Endothelial cell of umbilical vein (primary cell): Measurements from ENCODE around the gene CDC42EP3. TPM values are rescaled to one million over a fixed set of nuclear protein-coding genes. Genes with fewer than 3 reads are reported as not detected.

Source experiments
- BruUV-seq: library from RNA; stranded (reverse); fragments of 400-500 nt; replicated peaks from 2 replicates; lab custom pipeline; 2021; lab: Mats Ljungman, UMichigan
- CTCF ChIA-PET: fragments of 300-600, 350-600 bp; sonication (Branson Sonifier 250); formaldehyde crosslinking; loops from one replicate; lab custom pipeline; 2021; ENCODE audit warnings: antibody characterized with exemption, inconsistent platforms; lab: Charles Lee
- POLR2A ChIA-PET: fragments of 300-600, 350-600 bp; sonication (Branson Sonifier 250); formaldehyde crosslinking; loops from one replicate; lab custom pipeline; 2021; ENCODE audit warnings: antibody characterized with exemption, inconsistent platforms; lab: Charles Lee
- DNase-seq: peaks from one replicate; pipeline ENCODE4 v3.0.0-alpha.2; 2011; ENCODE audit warnings: low read depth, low spot score
- FAIRE-seq: peaks from 2 replicates; lab custom pipeline; 2011; peaks lifted over from hg19 to GRCh38; lab: Jason Lieb, UNC
- H2AFZ ChIP-seq: 2 replicates; pipeline ENCODE4 v1.6.0; 2012; ENCODE audit warnings: low read depth, low read length, control low read depth, inconsistent platforms
- H3K27ac ChIP-seq: 2 replicates; pipeline ENCODE4 v1.5.1; 2011; ENCODE audit warnings: low read depth, mild to moderate bottlenecking, control low read depth, low read length, moderate library complexity; ENCODE audit not compliant: insufficient read depth
- H3K27me3 ChIP-seq, 2 experiments: 2 replicates each; pipeline versions ENCODE4 v1.6.0 to v1.6.1; 2011; ENCODE audit warnings: low read length in 2 of 2, mixed read lengths in 1 of 2; ENCODE audit not compliant: control insufficient read depth in 2 of 2, insufficient read depth in 2 of 2
- H3K36me3 ChIP-seq, 2 experiments: 2 replicates in 1 of 2; 3 replicates in 1 of 2; pipeline ENCODE4 v1.5.1; 2011; ENCODE audit warnings: low read length in 2 of 2, mild to moderate bottlenecking in 1 of 2, moderate library complexity in 1 of 2; ENCODE audit not compliant: control insufficient read depth in 2 of 2, insufficient read depth in 2 of 2; ENCODE audit errors: extremely low read depth in 1 of 2
- H3K4me1 ChIP-seq: 3 replicates; pipeline ENCODE4 v1.5.1; 2011; ENCODE audit warnings: mild to moderate bottlenecking, low read length; ENCODE audit not compliant: control insufficient read depth, insufficient read depth; ENCODE audit errors: extremely low read depth
- H3K4me2 ChIP-seq: 2 replicates; pipeline ENCODE4 v1.6.1; 2011; ENCODE audit warnings: low read length, control low read depth, mixed read lengths; ENCODE audit not compliant: insufficient read depth
- H3K4me3 ChIP-seq, 3 experiments: fragments of 200-600 bp in 1 of 3; sonication (generic), shearing (Covaris generic) in 1 of 3; replicated peaks in 1 of 3; 2 replicates each; pipeline ENCODE4 v1.5.1; 2011 to 2016; ENCODE audit warnings: control low read depth in 3 of 3, low read length in 3 of 3, mild to moderate bottlenecking in 2 of 3, inconsistent platforms in 1 of 3, low read depth in 1 of 3, moderate library complexity in 1 of 3; ENCODE audit not compliant: insufficient read depth in 1 of 3
- H3K79me2 ChIP-seq: 2 replicates; pipeline ENCODE4 v1.6.0; 2012; ENCODE audit warnings: low read length, inconsistent platforms; ENCODE audit not compliant: control insufficient read depth, insufficient read depth
- H3K9ac ChIP-seq: replicated peaks from 2 replicates; pipeline ENCODE3; 2011; ENCODE audit warnings: low read length, control low read depth; ENCODE audit not compliant: insufficient read depth; ENCODE audit errors: extremely low read depth
- H3K9me1 ChIP-seq: replicated peaks from 3 replicates; pipeline ENCODE4 v1.6.0; 2011; ENCODE audit warnings: mild to moderate bottlenecking, low read length; ENCODE audit not compliant: control insufficient read depth, insufficient read depth; ENCODE audit errors: extremely low read depth
- H3K9me3 ChIP-seq: replicated peaks from 2 replicates; pipeline ENCODE4 v1.5.1; 2012; ENCODE audit warnings: low read length, inconsistent platforms; ENCODE audit not compliant: control insufficient read depth, insufficient read depth
- H4K20me1 ChIP-seq: replicated peaks from 2 replicates; pipeline ENCODE3; 2011; ENCODE audit warnings: mild to moderate bottlenecking, low read length; ENCODE audit not compliant: control insufficient read depth, insufficient read depth; ENCODE audit errors: extremely low read depth
- CTCF ChIP-seq, 2 donors: IDR thresholded peaks; 1 replicate in 1 of 2; 2 replicates in 1 of 2; pipeline ENCODE4 v1.5.1; 2011; ENCODE audit warnings: low read length in 2 of 2, mild to moderate bottlenecking in 2 of 2, moderate library complexity in 2 of 2, control low read depth in 1 of 2, inconsistent platforms in 1 of 2, low read depth in 1 of 2; ENCODE audit not compliant: insufficient read depth in 1 of 2; ENCODE audit errors: extremely low read depth in 1 of 2
- EZH2 ChIP-seq: IDR thresholded peaks from 2 replicates; pipeline ENCODE4 v1.6.1; 2012; ENCODE audit warnings: borderline replicate concordance, low read depth, mild to moderate bottlenecking, moderate library complexity, low read length, inconsistent platforms; ENCODE audit not compliant: severe bottlenecking
- FOS ChIP-seq: IDR thresholded peaks from 2 replicates; pipeline ENCODE4 v1.6.1; 2011; ENCODE audit warnings: mild to moderate bottlenecking, low read length, moderate library complexity, borderline replicate concordance; ENCODE audit not compliant: insufficient read depth
- GATA2 ChIP-seq: IDR thresholded peaks from 2 replicates; pipeline ENCODE4 v1.7.0; 2011; ENCODE audit warnings: low read depth, mild to moderate bottlenecking, moderate library complexity, mixed read lengths, low read length; ENCODE audit not compliant: insufficient read length, insufficient read depth
- JUN ChIP-seq: IDR thresholded peaks from 2 replicates; pipeline ENCODE4 v1.6.1; 2011; ENCODE audit warnings: borderline replicate concordance, low read depth; ENCODE audit not compliant: insufficient read length, insufficient read depth
- MAX ChIP-seq: IDR thresholded peaks from 2 replicates; pipeline ENCODE4 v1.6.1; 2011; ENCODE audit not compliant: insufficient read depth, insufficient read length
- MYC ChIP-seq: IDR thresholded peaks from one replicate; pipeline ENCODE4 v1.6.1; 2011; ENCODE audit warnings: mild to moderate bottlenecking, low read depth, low read length
- POLR2A ChIP-seq: IDR thresholded peaks from 2 replicates; pipeline ENCODE4 v1.6.1; 2012; ENCODE audit warnings: low read depth, mild to moderate bottlenecking, control low read depth, low read length
- POLR2AphosphoS5 ChIP-seq: IDR thresholded peaks from 2 replicates; pipeline ENCODE4 v1.6.1; 2012; ENCODE audit warnings: low read depth, mild to moderate bottlenecking, control low read depth, low read length, moderate library complexity; ENCODE audit not compliant: insufficient read depth
- dilution Hi-C: fragments of 300-500 bp; cut with MboI; formaldehyde crosslinking; loops from one replicate; pipeline ENCODE4 v1.15.0; 2019; ENCODE audit warnings: low sequenced_read_pairs; ENCODE audit not compliant: extremely low pct_ligation_motif_present
- intact Hi-C: fragments of 100-400 bp; cut with micrococcal nuclease; formaldehyde crosslinking; loops from one replicate; pipeline ENCODE4 v1.10.0; 2022
- polyA plus RNA-seq, 4 experiments: library from polyadenylated mRNA; depleted of rRNA in 3 of 4; stranded (reverse) in 3 of 4; unstranded in 1 of 4; fragments of >200 nt; gene quantifications; 2 replicates each; pipeline versions ENCODE4 v1.2.1 to v1.2.3, GENCODE V29; 2011 to 2012; ENCODE audit warnings: missing spikeins in 1 of 4
- total RNA-seq: library from RNA; stranded (reverse); gene quantifications from 2 replicates; pipeline ENCODE4 v1.2.3, GENCODE V29; 2021

Gene CDC42EP3
- total and polyA plus RNA-seq, 2 donors (not counting 3 experiments of a cell fraction or from before 2014, with no cell fraction given) = 14.6 to 54.7 TPM

- no peaks in the 10 kb centered on the region for H3K4me1 ChIP-seq
- H3K79me2 ChIP-seq = no peaks in the 10 kb centered on the region
- BruUV-seq = no TSS peak
- no peaks in the 10 kb centered on the region for H3K27me3 ChIP-seq
- no peaks in the 10 kb centered on the region for H3K9me1 ChIP-seq
- H2AFZ ChIP-seq = no peak overlapping the region
- FAIRE-seq = no peak
- H3K36me3 ChIP-seq = no peaks in the 10 kb centered on the region
- no peak overlapping the region for H3K4me3 ChIP-seq
- no peak for DNase-seq
- ChIA-PET CTCF (interaction anchor here (1.8 kb wide), 1 partner anchor 8 kb away, joined by 5 read pairs; no protein-coding TSS in a partner anchor), POLR2A (no interaction called here)
- no peaks in the 10 kb centered on the region for H3K9me3 ChIP-seq
- H4K20me1 ChIP-seq = no peaks in the 10 kb centered on the region
- no peak overlapping the region for H3K4me2 ChIP-seq
- TF ChIP-seq FOS (no peak), MAX (no peak), POLR2AphosphoS5 (no peak), EZH2 (no peak), POLR2A (no peak), CTCF (IDR thresholded peaks at IDR 0.05; ENCODE audit: extremely low read depth in 1 of 2, insufficient read depth in 1 of 2, low read depth in 1 of 2, low read length in 2 of 2) (no peak), MYC (no peak), JUN (no peak), GATA2 (no peak)
- intact Hi-C loops (no loop called here), dilution Hi-C loops (no loop called here)
- H3K9ac ChIP-seq = no peak overlapping the region
- no peak overlapping the region for H3K27ac ChIP-seq
Observed at GRCh38 chr2:37622450-37623100, 48.9 kb downstream of the CDC42EP3 start.
